OCI-LY3 (cell line): ENCODE results near the gene DBF4B.
"Not testable (repeated sequence)": the region's sequence is repeated elsewhere in the genome, so short reads cannot be mapped to it uniquely, and the experiment has no call there.

Source experiments
- H2AFZ ChIP-seq: fragments of 200-600, 300-600 bp; shearing (Covaris generic); 2 replicates; pipeline ENCODE4 v1.6.0; 2014; ENCODE audit warnings: antibody characterized with exemption, low read depth, low read length
- H3K27ac ChIP-seq: fragments of 200-600, 300-600 bp; sonication (generic); 2 replicates; pipeline ENCODE4 v1.5.1; 2014; ENCODE audit warnings: mild to moderate bottlenecking, low read length, moderate library complexity, mixed read lengths
- H3K27me3 ChIP-seq: fragments of 200-600, 300-600 bp; sonication (generic); 2 replicates; pipeline ENCODE4 v1.6.1; 2014; ENCODE audit warnings: low read depth, low read length, mixed read lengths
- H3K36me3 ChIP-seq: fragments of 200-600, 300-600 bp; sonication (generic); replicated peaks from 2 replicates; pipeline ENCODE3; 2014; ENCODE audit warnings: low read depth, low read length, mixed read lengths
- H3K4me1 ChIP-seq: fragments of 300-600, 200-600 bp; sonication (generic); 2 replicates; pipeline ENCODE4 v1.6.1; 2014; ENCODE audit warnings: low read length, mixed read lengths
- H3K4me2 ChIP-seq: fragments of 200-600, 300-600 bp; sonication (generic); 2 replicates; pipeline ENCODE4 v1.6.1; 2014; ENCODE audit warnings: low read length, mixed read lengths
- H3K4me3 ChIP-seq: fragments of 300-600, 200-600 bp; sonication (generic); 2 replicates; pipeline ENCODE4 v1.5.1; 2014; ENCODE audit warnings: antibody characterized with exemption, mild to moderate bottlenecking, low read length, moderate library complexity
- H3K79me2 ChIP-seq: fragments of 300-600, 200-600 bp; shearing (Covaris generic); 2 replicates; pipeline ENCODE4 v1.6.1; 2014; ENCODE audit warnings: mild to moderate bottlenecking, low read length, mixed read lengths
- H3K9ac ChIP-seq: fragments of 300-600, 200-600 bp; shearing (Covaris generic); 2 replicates; pipeline ENCODE4 v1.6.0; 2014; ENCODE audit warnings: mild to moderate bottlenecking, low read length, moderate library complexity
- H3K9me3 ChIP-seq: fragments of 200-600, 300-600 bp; shearing (Covaris generic); 2 replicates; pipeline ENCODE4 v1.6.1; 2014; ENCODE audit warnings: low read length, mixed read lengths; ENCODE audit not compliant: insufficient read depth
- H4K20me1 ChIP-seq: fragments of 200-600, 300-600 bp; sonication (generic); 2 replicates; pipeline ENCODE4 v1.6.1; 2016; ENCODE audit warnings: low read length, mixed read lengths; ENCODE audit not compliant: insufficient read depth
- CTCF ChIP-seq: fragments of 200-600, 300-600 bp; sonication (generic); IDR thresholded peaks from 2 replicates; pipeline ENCODE4 v1.5.1; 2014; ENCODE audit warnings: antibody characterized with exemption, low read length, low read depth
- EZH2phosphoT487 ChIP-seq: fragments of 200-600 bp; shearing (Covaris generic); IDR thresholded peaks from 2 replicates; pipeline ENCODE4 v1.6.1; 2018; ENCODE audit warnings: antibody characterized with exemption, mixed run types, low read depth

DBF4B gene

GRCh38 chr17:44754276-44754675 lies 45.8 kb downstream of the DBF4B start:
- H2AFZ ChIP-seq: no peak overlapping the region
- no peak overlapping the region for H3K9ac ChIP-seq
- no peak overlapping the region for H3K4me2 ChIP-seq
- H4K20me1 ChIP-seq: no peaks in the 10 kb centered on the region
- no peak overlapping the region for H3K4me3 ChIP-seq
- no peaks in the 10 kb centered on the region for H3K4me1 ChIP-seq
- H3K9me3 ChIP-seq: no peaks in the 10 kb centered on the region
- no peaks in the 10 kb centered on the region for H3K36me3 ChIP-seq
- TF ChIP-seq CTCF: no peak
- no peak for TF ChIP-seq EZH2phosphoT487
- no peak overlapping the region for H3K27ac ChIP-seq
- H3K79me2 ChIP-seq: no peaks in the 10 kb centered on the region
- H3K27me3 ChIP-seq: no peaks in the 10 kb centered on the region

- H3K27ac ChIP-seq, H3K9me3 ChIP-seq, H3K36me3 ChIP-seq, H3K27me3 ChIP-seq, H3K9ac ChIP-seq, H4K20me1 ChIP-seq, H3K79me2 ChIP-seq, H3K4me1 ChIP-seq, H3K4me2 ChIP-seq, H3K4me3 ChIP-seq, H2AFZ ChIP-seq: not testable (repeated sequence)
These were observed 46.7 kb downstream of the DBF4B start for GRCh38 chr17:44755180-44755579.

- H3K4me3 ChIP-seq: no peak overlapping the region
- no peak overlapping the region for H3K27ac ChIP-seq
- no peaks in the 10 kb centered on the region for H3K79me2 ChIP-seq
- no peaks in the 10 kb centered on the region for H4K20me1 ChIP-seq
- H3K27me3 ChIP-seq: no peaks in the 10 kb centered on the region
- H3K4me1 ChIP-seq: no peaks in the 10 kb centered on the region
- H3K9me3 ChIP-seq: no peaks in the 10 kb centered on the region
- H3K4me2 ChIP-seq: no peak overlapping the region
- H3K36me3 ChIP-seq: no peaks in the 10 kb centered on the region
- no peak overlapping the region for H3K9ac ChIP-seq
- TF ChIP-seq EZH2phosphoT487 (no peak), CTCF (no peak)
- no peak overlapping the region for H2AFZ ChIP-seq
These were observed 48.8 kb downstream of the DBF4B start for GRCh38 chr17:44757045-44757917.

GRCh38 chr17:44757918-44758413 lies 49.5 kb downstream of the DBF4B start:
- Histone ChIP-seq H3K4me1 (no peaks in the 10 kb centered on the region), H3K4me2 (no peak overlapping the region), H3K27me3 (no peaks in the 10 kb centered on the region), H3K79me2 (no peaks in the 10 kb centered on the region), H3K36me3 (no peaks in the 10 kb centered on the region), H3K4me3 (no peak overlapping the region), H4K20me1 (no peaks in the 10 kb centered on the region), H2AFZ (no peak overlapping the region), H3K9me3 (no peaks in the 10 kb centered on the region), H3K9ac (no peak overlapping the region), H3K27ac (no peak overlapping the region)
- TF ChIP-seq CTCF (no peak), EZH2phosphoT487 (no peak)
